ENCODE results near the gene EEF1G. TPM values are rescaled to one million over a fixed set of nuclear protein-coding genes. Genes with fewer than 3 reads are reported as not detected.
A peak's percentile ranks its signal among the peaks of the same experiment; 100 is the strongest.

EEF1G gene
- polyA plus RNA-seq, 2 of the 4 experiments (the other 2 are of a cell fraction) = 1,570 to 1,728 TPM

- peak overlapping the region; percentile 4; the same call in 1 of the 3 replicates for H3K4me3 ChIP-seq
- 28% methylated on average over 3 of the region's 3 CpGs for WGBS (ENCODE audit: missing lambda C conversion rate)
- DNase-seq (ENCODE audit: low read depth in 1 of 2, low spot score in 1 of 2) = no peak
- peak overlapping the region; percentile 90 to 94 for H3K27ac ChIP-seq
- H3K4me1 ChIP-seq = peaks cover 96% of the 10 kb centered on the region
- ATAC-seq = no peak
- no peak for FAIRE-seq
- TF ChIP-seq RFX5 (IDR thresholded peaks at IDR 0.05) = no peak
- TF ChIP-seq RAD21 (conservative IDR thresholded peaks at IDR 0.05 in 1 of 2, IDR thresholded peaks at IDR 0.05 in 1 of 2) = no peak
- TF ChIP-seq ZSCAN20 (CRISPR knock-in tag; IDR thresholded peaks at IDR 0.05) = no peak
- TF ChIP-seq FOSB (CRISPR knock-in tag; IDR thresholded peaks at IDR 0.05) = no peak
- no peak for TF ChIP-seq CBX2 (IDR thresholded peaks at IDR 0.05; ENCODE audit: borderline replicate concordance, low read depth)
- TF ChIP-seq ZFP36 (IDR thresholded peaks at IDR 0.05; ENCODE audit: borderline replicate concordance, partially characterized antibody) = no peak
- TF ChIP-seq HOXB13 (CRISPR knock-in tag; IDR thresholded peaks at IDR 0.05; ENCODE audit: low read depth) = no peak
- no peak for TF ChIP-seq HOXB5 (CRISPR knock-in tag; IDR thresholded peaks at IDR 0.05)
- H3K4me2 ChIP-seq = peak overlapping the region; percentile 86
- CTCF ChIA-PET = interaction anchor here (0.9 to 12.6 kb wide), 8 partner anchors 9 to 218 kb away, joined by 3 to 296 read pairs (median 6); partner anchors contain the start of genes AHNAK and SCGB1A1
- POLR2A ChIA-PET = interaction anchor here (1.2 to 2.7 kb wide), 3 partner anchors 10 to 34 kb away, joined by 3 to 12 read pairs (median 9); partner anchors contain the start of genes EEF1G and TUT1
- no peaks in the 10 kb centered on the region for H3K9me3 ChIP-seq
These were observed 16.6 kb downstream of the EEF1G start for GRCh38 chr11:62556875-62557631.

GRCh38 chr11:62556108-62556874, 17.4 kb downstream of the EEF1G start:
- ATAC-seq (peak; percentile 55 to 76), FAIRE-seq (no peak), DNase-seq (ENCODE audit: low read depth in 1 of 2, low spot score in 1 of 2) (peak; percentile 95 to 99)
- Histone ChIP-seq H3K9me3 (no peaks in the 10 kb centered on the region), H3K27ac (peak overlapping the region; percentile 90 to 94), H3K4me3 (peak overlapping the region; percentile 4; the same call in 1 of the 3 replicates), H3K4me2 (peak overlapping the region; percentile 86), H3K4me1 (peaks cover 96% of the 10 kb centered on the region)
- ChIA-PET CTCF (interaction anchor here (1.3 to 12.6 kb wide), 7 partner anchors 10 to 163 kb away, joined by 4 to 296 read pairs (median 46); partner anchors contain the start of genes AHNAK and SCGB1A1), POLR2A (interaction anchor here (1.1 to 4.1 kb wide), 5 partner anchors 10 to 35 kb away, joined by 3 to 31 read pairs (median 9); partner anchors contain the start of genes AHNAK, EEF1G and TUT1)
- 2% methylated on average over 12 of the region's 14 CpGs for whole genome bisulfite sequencing (ENCODE audit: missing lambda C conversion rate)
- TF ChIP-seq HDAC2 (IDR thresholded peaks at IDR 0.05) = no peak
- TF ChIP-seq POLR2AphosphoS2 (conservative IDR thresholded peaks at IDR 0.05; ENCODE audit: low read length) = no peak
- peak in 1 of 2 experiments; percentile 10; a peak in 1 of 5 replicates for TF ChIP-seq RAD21 (conservative IDR thresholded peaks at IDR 0.05 in 1 of 2, IDR thresholded peaks at IDR 0.05 in 1 of 2)
- TF ChIP-seq EHF (CRISPR knock-in tag; IDR thresholded peaks at IDR 0.05) = no peak
- no peak for TF ChIP-seq ZNF302 (CRISPR knock-in tag; IDR thresholded peaks at IDR 0.05)
- peak; percentile 98 for TF ChIP-seq MAX (IDR thresholded peaks at IDR 0.05)
- TF ChIP-seq BHLHE40 (IDR thresholded peaks at IDR 0.05; ENCODE audit: low read depth, low read length) = peak; percentile 36; the same call in 1 of the 2 replicates
- no peak for TF ChIP-seq CBX8 (IDR thresholded peaks at IDR 0.05)
- TF ChIP-seq RFX5 (IDR thresholded peaks at IDR 0.05) = peak; percentile 100
- TF ChIP-seq REST (IDR thresholded peaks at IDR 0.05) = no peak
- no peak for TF ChIP-seq CHD2 (IDR thresholded peaks at IDR 0.05; ENCODE audit: low read length, partially characterized antibody)
- TF ChIP-seq TP53 (CRISPR knock-in tag; IDR thresholded peaks at IDR 0.05) = 0 out of 2 replicates have a peak, but pooled peaks have one; percentile 19
- TF ChIP-seq JUN (IDR thresholded peaks at IDR 0.05) = peak; percentile 25 to 70; a peak in 4 of 5 replicates
- TF ChIP-seq E2F6 (IDR thresholded peaks at IDR 0.05; ENCODE audit: borderline replicate concordance, low read depth) = peak; percentile 87; the same call in 1 of the 2 replicates
- TF ChIP-seq PBX3 (IDR thresholded peaks at IDR 0.05) = no peak; the same call in 1 of the 2 replicates
- TF ChIP-seq RARB (CRISPR knock-in tag; IDR thresholded peaks at IDR 0.05) = no peak
- peak; percentile 77; the same call in 1 of the 2 replicates for TF ChIP-seq ATOH8 (CRISPR knock-in tag; IDR thresholded peaks at IDR 0.05; ENCODE audit: low read depth)
- no peak for TF ChIP-seq FOSL2 (IDR thresholded peaks at IDR 0.05)
- TF ChIP-seq FOSL2 (CRISPR knock-in tag; IDR thresholded peaks at IDR 0.05) = peak; percentile 83
- no peak for TF ChIP-seq MAFK (IDR thresholded peaks at IDR 0.05; ENCODE audit: partially characterized antibody)
- TF ChIP-seq SREBF2 (IDR thresholded peaks at IDR 0.05) = no peak
- TF ChIP-seq CHD4 (IDR thresholded peaks at IDR 0.05; ENCODE audit: borderline replicate concordance) = no peak

Measured in A549 (cell line).